ENCODE measurements around the gene GLIPR1.

GRCh38 chr12:75548879-75549278 lies 68.3 kb downstream of the GLIPR1 start:
- TF ChIP-seq CTCF (IDR thresholded peaks at IDR 0.05; ENCODE audit: low read length) (no peak), EZH2phosphoT487 (IDR thresholded peaks at IDR 0.05; ENCODE audit: low read length) (no peak)

Data from MM.1S (cell line).